HG03565 (cell line): ENCODE results near the gene ZNF646.

ENCODE experiments used
- ATAC-seq: cut with Tn5 transposase; IDR thresholded peaks from one replicate; pipeline ENCODE4 v1.9.1; 2021; ENCODE audit warnings: mild to moderate bottlenecking, moderate library complexity; ENCODE audit not compliant: unreplicated experiment

ZNF646 gene

DNA sequence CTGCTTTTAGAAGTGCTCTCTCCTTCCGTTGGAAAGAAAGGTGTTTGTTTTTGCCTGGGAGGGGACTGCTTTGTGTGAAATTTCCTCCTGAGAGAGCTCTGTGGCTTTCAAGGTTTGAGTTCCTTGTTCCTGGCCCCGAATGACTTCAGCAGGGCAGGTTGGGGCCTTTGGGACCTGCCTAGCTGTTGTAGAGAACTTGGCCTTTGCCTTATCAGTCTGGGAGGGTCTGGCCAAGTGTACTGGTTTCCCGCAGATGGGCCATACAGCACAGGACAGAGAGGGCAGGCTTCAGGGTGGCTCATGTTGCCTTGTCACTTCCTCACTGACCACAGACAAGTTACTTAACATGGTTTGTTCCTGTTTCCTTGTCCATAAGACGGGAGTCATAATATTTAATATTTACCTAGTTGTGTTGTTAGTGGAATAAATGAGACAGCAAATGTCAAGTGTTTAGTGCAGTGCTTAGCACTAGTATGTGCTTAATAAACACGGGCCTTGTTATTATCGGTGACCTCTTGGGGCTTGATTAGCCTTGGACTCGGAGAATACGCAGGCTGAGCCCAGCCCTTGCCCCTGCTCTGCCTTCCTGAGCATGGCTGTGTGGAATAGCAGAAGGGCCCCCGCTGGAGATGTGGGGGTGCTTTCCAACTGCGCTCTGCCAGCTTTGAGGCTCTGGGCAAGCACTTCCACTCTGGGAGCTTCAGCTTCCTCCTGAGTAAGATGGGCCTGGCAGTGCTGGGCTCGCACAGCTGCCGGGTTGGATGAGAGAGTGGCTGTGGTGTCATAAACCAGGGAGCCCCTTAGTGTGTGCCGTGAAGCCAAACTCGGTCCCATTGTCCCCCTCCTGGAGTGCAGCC lies 54.7 kb downstream of the ZNF646 start:
- no peak for ATAC-seq

DNA sequence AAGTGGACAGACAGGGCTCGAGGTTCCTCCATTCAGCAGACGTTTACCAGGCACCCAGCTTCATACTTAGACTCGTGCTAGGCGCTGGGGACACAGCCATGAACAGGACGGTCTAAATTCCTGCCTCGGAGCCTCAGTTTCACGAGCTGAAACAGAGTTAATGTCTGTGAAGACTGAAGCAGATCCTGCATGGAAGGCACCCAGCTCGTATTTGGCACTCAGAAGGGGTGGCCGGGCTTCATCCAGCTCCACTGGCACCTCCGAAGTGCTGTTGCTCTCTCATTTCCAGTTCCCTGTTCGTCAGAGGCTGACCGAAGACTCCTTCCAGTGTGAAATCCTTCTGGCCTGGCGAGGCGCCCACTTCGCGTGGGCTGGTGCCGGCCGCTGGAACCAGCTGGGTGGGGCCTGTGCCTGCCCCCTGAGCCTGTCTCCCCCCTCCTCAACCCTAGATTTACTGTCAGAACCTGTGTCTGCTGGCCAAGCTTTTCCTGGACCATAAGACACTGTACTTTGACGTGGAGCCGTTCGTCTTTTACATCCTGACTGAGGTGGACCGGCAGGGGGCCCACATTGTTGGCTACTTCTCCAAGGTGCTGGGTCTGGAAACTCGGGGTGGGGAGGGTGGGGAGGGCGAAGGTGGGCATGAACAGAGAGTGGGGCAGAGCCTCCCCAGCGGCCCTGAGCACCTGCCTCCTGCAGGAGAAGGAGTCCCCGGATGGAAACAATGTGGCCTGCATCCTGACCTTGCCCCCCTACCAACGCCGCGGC lies 55.5 kb downstream of the ZNF646 start:
- ATAC-seq = no peak

DNA sequence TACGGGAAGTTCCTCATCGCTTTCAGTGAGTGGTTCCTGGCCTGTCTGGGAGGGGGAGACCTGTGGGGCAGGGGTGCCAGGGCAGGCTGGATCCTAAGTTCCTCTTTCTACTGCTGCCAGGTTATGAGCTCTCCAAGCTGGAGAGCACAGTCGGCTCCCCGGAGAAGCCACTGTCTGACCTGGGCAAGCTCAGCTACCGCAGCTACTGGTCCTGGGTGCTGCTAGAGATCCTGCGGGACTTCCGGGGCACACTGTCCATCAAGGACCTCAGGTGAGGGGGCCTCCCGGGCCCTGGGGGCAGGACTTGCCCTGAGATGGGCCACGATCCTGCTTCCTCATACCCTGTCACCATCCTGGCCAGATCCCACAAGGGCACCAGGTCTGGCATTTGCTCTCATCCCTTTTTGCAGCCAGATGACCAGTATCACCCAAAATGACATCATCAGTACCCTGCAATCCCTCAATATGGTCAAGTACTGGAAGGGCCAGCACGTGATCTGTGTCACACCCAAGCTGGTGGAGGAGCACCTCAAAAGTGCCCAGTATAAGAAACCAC lies 56.2 kb downstream of the ZNF646 start:
- ATAC-seq = no peak

DNA sequence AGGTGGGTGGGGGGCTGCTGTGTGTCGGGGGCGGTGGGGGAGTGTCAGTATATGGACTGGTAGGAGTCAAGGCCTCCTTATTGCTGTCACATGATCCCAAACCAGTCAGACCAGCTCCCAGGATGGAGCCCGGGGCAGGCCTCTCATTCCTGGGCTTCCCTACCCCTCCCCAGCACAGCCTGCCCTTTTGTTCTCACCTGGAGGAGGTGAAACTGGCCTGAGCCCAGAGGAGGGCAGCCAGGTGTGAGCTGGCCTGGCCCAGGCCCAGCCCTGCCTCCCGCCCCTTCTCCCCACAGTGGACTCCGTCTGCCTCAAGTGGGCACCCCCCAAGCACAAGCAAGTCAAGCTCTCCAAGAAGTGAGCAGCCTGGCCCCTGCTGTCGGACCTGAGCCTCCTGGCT lies 56.7 kb downstream of the ZNF646 start:
- no peak for ATAC-seq

DNA sequence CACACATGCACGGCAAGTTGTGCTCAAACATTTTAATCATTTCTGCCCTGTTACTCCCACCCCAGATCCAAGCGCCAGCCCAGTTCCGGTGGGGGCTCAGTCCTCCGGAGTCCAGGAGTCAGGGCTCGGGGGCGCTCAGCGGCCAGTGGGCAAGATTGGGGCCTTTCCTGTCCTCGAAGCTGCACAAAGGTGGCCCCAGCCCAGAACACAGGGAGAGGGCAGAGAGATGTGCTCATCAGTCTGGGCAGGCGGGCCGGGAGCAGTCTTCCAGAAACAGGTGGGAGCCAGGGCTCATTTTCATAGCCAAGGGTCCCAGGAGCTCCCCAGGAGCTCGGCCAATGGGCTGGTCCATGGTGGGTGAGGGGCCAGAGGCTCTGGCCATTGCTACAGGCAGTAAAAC lies 57.2 kb downstream of the ZNF646 start:
- ATAC-seq = no peak

DNA sequence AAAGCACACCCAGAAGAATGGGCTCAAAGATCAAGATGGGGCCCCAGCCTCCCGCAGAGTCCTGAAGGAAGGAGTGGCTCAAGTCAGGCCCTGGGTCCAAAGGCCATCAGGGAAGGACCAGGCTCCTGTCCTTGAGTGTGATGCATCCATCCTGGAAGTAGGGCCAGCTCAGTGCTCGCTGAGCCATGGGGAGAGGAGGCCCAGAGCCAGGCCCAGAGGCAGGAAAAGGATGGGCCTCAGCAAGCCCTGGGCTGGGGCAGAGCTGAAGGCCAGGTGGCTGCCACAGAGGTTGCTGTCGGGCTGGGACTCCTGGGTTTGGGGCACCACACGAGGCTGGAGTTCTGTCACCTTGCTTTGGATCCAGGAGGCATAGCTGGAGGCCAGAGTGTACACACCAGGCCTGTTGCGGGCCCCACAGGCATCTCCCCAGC lies 57.6 kb downstream of the ZNF646 start:
- no peak for ATAC-seq

DNA sequence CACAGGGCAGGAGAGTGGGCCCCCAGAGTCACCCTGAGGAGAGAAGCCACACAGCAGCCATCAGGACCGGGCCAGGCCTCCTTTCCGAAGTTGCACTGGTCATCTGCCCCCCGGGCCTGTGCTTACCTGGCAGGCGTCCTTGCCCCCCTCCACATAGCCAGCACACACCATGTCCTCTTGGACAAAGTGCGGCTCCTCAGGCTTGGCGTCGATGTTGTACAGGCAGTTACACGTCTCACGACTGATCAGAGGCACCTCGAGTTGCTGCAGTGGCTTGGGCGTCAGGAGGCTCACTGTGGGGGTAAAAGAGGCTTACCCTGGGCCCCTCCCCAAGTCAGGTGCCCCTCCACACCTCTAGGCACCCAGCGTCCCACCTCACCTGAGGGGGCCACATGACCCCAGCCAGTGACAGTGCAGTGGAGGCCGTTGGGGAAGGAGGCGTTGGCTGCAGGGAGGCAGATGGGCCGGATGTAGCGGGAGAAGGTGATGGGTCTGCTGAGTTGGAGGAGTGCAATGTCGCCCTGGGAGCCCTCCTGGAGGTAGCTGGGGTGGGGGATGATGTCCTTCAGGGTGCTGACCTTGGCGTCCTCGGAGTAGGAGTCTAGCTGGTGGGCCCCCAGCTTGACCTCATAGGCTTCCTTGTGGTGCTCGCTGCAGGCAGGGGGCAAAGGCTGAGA lies 58.2 kb downstream of the ZNF646 start:
- no peak for ATAC-seq

DNA sequence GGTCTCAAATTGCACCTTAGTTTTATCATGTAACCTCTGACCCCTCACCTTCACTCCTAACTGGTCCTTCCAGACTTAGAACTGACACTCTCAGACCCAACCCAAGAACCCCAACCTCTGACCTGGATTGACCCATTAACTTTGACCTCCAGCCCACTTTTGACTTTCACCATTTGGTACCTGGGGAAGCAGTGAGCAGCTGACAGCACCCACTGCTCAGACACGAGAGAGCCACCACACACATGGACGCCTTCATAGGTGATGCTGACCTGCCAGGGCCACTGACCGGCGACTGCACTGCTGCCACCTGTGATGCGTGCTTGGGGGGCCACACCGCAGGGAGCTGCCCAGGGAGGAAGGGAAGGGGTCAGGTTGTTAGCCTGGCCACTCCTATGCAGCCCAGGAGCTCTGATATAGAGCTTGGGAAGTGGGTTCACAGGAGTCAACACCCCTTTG lies 58.9 kb downstream of the ZNF646 start:
- no peak for ATAC-seq
